HS-27A (cell line): ENCODE data around the gene POFUT2.

Source experiments
- DNase-seq: peaks from one replicate; pipeline ENCODE4 v3.0.0-alpha.2; 2012; ENCODE audit warnings: low read depth, missing footprints

POFUT2 gene

DNA sequence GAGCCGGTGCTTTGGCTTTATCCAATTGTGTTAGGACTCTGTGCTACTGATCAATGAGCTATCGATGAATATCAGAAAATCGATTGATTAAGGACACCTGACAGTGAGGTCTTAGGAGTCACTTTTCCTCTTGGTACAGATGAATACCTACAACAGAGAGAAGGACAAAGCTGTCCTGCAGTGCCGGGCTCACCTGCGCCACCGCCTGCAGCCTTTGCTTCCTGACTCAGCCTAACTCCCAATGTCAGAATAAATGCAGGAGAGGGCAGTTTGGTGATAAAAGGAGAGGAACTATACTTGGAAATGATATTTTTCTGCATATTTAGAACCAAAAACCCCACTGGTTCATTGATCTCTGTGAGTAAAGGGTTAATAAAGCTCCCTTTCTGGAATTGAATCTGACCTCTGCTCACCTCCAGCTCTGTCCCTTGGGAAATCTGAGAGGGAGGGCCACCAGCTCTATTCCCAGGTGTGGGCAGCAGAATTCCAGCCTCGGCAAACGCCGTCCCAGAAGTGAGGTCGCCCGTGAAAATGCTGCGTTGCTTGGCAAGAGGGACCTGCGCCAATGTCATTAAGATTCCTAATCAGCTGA is 39.3 kb downstream of the POFUT2 start:
- no peak for DNase-seq

DNA sequence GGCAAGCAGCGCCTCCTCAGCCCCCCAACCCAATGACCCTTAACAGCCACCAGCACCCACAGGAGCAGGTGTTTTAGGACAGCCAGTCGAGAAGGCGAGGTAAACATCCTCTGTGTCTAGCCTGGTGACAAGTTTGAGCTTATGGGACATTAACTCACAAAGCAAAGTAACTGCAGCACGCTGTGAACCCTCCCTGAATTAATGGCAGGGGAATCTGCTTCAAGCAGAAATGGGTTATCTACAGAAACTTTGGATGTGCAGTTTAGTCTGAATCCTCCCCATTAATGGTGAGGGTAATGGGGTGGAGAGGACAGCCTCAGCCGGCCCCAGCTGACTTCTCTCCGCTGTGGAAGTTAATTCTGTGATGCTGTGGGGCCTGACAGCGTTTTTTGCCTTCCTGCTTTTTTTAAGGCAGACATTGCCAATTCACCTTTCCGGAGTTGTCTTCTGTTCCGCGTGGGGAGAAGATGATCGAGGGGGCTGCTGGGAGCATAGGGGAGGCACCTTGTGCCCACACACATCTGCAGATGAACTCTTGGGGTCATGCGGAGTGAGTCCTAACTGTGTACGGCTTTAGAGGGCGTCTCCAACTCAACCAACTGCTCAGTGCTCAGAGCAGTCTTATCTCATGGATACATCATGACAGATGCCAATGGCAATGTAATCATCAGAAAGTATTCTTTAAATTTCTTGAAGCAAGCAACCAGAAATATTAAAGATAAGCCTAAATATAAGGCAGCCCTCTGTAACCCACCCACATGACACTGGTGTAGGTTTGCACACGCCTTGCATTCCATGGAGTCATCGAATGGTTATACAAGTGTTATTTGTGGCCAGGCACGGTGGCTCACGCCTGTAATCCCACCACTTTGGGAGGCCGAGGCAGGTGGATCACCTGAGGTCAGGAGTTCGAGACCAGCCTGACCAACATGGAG is 41.0 kb downstream of the POFUT2 start:
- no peak for DNase-seq

DNA sequence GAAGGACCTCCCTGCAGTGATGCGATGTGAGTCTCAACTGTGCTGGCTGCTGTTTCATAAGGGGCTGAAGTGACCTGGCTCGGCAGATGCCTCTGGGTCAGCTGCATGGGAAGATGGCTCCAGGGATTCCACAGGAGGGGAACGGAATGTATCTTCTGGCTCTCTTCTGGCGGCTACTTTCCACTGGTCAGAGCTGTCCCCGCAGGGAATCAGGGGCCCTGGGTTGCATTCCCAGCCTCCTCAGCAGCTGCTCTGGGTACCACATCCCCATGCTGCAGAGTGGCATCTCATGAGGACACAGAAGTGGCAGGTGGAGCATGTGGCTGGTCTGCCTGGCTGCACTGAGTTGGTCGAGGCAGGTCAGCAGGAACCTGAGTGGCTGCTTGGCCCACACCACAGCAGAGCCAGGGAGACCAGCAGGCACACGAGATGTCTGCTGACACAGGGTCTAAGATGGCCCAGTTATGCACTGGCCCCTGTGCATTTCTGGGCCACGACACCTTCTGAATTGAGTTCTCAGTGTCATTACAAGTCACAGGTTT is 42.8 kb downstream of the POFUT2 start:
- DNase-seq: no peak

DNA sequence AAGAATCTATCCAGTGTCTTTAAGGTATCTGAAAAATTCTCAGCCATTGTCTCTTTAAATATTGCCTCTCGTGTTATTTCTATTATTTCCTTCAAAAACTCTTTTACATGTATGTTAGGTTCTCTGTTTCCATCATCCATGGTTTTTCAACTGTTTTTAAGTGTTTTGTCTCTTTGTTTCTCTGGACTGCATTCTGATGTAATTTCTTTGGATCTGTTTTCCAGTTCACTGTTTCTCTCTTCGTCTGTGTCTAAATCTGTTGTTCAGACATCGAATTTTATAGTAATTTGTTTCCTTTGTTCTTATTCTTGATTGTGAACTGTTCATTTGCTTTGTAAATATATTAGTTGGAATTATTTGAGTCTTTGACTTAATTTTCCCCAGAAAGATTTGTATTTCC is 44.1 kb downstream of the POFUT2 start:
- DNase-seq: no peak

DNA sequence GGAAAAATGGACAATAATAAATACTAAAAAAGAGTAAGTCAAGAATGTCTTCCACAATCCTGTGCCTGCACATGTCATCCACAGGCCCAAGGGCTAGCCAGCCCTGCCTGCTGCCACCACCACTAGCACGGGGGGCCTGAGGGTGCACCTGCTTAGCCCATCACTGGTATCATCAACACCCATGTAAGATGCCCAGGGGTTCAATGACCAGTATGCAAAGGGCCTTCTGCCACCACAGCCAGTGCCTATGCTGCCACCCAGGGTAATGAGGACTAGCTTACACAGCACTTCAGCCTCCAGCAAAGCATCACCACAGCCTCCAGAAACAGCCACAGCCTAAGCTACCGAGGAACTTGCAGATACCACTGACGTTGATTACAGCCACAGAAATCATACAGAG is 46.3 kb downstream of the POFUT2 start:
- DNase-seq: no peak

DNA sequence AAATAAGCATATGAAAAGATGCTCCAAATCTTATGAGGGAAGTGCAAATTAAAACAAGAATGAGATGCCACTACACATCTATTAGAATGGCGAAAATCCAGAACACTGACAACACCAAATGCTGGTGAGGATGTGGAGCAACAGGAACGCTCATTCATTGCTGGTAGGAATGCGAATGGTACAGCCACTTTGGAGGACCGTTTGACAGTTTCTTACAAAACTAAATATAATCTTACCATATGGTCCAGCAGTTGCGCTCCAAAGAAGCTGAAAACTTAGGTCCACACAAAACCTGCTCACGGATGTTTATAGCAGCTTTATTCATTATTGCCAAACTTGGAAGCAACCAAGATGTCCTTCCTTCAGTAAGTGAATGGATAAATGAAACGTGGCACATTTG is 50.3 kb downstream of the POFUT2 start:
- no peak for DNase-seq

DNA sequence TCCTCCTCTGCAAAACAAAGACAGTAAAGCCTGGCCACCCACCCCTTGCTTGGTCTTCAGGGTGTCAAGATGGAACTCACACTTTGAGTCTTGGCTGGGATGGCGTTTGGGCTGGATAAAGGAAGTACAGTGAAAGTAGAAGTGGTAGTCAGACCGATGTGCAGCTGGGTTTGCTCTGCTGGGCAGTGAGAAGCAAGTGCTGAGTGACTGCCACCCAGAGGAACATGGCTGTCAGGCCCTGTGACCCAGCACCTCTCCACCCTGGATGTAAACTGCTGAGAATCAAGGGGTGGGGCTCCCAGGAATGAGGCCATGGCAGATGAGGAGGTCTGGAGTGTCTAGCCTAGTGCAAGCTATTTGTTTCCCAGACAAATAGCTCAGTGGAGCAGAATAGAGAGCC is 51.2 kb downstream of the POFUT2 start:
- DNase-seq: no peak

DNA sequence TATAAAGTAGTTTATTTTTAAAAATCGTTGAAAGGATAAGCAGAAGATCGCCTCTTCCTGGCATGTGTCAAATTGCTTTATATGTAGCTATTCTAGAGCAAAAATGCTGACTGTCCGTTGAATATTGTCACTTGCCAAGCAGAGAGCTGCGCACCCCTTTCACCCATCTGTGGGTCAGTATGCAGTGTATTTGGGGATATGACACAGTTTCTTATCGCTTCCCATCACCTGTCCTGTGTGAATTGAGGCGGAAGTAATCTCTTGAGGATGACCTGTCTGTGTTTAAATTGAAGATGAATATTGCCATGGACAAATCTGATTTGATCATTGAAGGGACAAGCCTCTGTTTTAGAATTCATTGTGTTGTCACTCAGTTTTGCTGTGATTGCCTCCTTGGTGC is 52.2 kb downstream of the POFUT2 start:
- no peak for DNase-seq

DNA sequence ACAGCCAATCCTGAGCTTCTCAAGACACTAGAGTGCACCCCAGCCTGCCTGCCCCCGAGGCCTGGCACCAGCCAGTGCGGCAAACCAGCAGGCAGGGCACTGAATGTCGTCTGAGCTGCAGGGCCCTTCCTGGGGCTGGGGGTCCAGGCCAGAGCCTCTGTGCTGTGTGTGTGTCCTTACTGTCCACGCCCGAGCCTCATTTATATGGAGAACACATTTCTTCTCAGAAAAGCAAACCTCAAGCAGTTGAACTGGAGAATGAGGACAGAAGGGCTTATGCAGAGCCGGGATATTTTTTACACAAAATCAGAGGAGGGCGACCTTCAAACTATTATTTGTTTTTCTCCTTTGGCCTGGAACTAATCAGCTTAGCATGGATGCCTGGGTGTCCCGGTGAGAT is 52.7 kb downstream of the POFUT2 start:
- DNase-seq: no peak

DNA sequence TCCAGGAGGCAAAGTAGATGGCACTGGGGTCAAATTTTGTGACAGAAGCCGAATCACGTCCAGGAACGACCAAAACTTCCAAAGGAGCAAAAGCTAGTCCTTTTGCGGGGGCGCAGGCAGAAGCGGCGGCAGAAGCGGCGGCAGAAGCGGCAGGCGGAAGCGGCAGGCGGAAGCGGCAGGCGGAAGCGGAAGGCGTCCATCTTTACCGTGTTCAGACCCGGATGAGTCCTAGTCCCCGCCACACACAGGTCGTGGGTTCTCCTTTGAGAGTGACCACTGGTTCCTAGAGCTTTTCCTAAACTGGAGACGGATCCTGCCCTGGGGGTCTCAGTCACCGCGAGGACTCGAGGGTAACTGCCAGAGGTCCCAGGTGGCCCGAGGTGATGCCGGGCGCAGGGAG is 53.6 kb downstream of the POFUT2 start:
- DNase-seq: no peak

DNA sequence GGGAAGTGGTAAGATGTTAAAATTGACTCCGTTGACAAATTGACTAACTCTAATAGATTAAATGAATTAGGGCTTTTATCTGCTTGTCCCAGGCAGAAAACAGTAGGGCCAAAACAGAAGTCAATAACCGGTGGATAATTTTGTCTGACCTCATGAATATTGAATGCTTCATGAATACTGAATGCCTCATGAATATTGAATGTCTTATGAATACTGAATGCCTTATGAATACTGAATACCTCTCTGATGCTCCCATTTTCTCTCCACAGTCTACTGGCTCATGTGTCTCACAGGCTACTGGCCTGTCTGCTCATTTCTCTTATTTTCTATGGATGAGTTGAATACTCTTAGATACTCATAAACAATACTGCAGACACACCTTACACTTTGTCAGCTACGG is 56.0 kb downstream of the POFUT2 start:
- DNase-seq: no peak

DNA sequence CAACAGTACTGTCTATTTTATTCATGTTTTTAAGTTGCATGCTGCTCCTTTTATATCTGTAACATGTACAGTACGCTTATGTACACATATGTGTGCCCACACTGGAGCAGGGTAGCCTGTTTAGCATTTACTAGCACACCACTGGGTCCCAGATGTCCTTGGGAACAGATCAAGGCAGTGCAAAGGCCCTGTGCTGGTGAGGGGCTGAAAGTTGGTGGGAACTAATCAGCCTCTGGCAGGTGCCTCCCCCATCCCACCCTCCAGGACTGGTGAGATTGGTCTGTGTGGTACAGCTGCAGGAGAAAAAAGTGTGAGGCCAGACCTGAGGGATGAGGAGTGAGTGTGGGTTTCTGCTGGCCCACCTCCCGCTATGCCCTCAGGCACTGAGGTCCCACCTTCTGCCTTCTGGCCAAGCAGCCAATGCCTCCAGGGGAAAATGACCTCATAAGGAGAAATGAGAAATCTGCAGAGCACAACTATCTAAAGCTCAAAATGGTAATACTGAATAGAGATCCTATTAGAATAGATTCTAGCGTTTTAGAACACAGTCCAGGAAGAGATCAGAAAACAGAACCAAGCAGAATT is 58.9 kb downstream of the POFUT2 start:
- no peak for DNase-seq

DNA sequence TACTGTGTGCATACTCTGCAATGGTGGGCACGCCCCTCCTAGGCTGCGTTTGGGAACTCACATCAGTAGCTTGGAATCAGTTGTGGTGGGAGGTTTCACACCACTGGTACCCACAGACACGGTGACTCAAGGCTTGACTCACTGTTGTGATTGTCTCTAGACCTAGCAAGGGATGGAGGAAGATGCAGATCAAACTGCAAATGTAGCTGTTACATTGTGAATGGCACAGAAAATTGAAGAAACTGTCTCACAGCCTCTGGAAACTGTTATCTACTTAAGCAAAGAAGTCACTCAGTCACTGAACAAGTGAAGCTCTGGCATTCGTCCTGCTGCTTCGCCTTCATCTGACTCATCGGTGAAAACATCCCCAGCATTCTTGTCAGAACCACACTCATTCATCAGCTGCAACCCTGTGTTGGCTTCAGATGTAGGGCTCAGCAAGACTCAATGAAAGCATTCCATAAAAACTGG is 59.5 kb downstream of the POFUT2 start:
- peak; percentile 96 for DNase-seq

DNA sequence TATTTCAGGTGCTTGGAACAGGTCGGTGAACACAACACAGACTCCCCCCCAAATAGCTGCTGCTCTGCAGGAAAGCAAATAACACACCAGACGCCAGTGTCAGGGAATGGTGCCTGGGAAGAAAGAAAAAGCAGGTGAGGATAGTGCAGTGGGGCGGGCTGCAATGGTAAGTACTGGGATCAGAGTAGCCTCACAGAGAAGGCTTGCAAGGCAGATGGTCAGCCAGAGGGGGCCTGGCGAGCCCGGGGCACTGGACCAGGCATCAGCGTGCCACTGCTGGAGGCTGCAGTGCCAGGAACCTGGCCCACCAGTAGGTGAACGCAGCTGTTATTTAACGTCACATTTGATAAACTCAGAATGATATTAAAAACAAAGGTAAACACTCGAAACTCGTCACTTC is 60.0 kb downstream of the POFUT2 start:
- DNase-seq: no peak

DNA sequence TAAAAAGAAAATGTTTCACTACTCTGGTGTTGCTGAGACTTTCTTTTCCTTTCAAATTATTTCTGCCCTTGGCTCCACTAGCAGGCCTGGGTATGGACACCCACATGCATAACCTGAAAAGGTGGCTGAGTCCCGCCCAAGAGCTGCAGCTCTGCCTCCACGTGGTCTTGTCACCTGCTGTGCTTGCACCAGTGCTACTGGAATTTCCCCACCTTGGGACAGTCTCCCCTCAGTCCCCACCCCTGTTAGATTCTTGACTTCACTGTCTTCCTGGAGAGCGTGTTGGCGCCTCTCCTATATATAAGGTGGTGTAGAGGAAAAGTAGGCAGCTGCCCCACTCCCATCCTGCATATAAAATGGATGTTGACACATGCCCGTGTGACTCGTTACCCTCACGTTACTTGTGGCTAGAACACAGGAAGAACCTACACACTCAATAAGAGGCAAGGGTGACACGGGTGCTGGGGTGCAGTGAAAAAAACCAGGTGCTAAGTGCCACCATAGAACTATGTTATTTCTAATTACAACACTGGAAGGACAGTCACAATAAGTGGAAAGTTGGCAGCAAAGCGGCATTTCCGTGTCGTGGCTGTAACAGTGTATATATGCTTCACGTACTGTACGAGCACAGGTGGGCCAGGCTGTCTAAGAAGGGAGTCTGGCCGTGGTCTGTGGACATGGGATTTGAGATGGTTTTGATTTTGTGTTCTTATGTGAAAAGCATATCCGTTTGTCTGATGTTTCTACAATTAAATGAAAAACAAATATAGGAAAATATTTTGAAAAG is 61.0 kb downstream of the POFUT2 start:
- DNase-seq: no peak

DNA sequence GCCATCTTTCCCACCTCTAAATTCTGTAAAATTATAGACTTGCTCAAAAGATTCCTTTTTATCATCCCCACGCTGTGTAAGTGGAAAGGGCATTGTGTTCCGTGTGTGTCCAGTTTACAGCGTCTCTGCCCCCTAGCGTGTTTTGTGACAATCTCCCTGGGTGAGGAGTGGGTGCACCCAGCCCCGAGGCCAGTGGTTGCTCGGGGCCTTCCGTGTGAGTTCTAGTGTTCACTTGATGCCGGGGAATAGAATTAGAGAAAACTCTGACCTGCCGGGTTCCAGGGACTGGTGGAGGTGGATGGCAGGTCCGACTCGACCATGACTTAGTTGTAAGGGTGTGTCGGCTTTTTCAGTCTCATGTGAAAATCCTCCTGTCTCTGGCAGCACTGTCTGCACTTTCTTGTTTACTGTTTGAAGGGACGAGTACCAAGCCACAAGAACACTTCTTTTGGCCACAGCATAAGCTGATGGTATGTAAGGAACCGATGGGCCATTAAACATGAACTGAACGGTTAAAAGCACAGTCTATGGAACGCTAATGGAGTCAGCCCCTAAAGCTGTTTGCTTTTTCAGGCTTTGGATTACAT is 61.9 kb downstream of the POFUT2 start:
- DNase-seq: no peak

DNA sequence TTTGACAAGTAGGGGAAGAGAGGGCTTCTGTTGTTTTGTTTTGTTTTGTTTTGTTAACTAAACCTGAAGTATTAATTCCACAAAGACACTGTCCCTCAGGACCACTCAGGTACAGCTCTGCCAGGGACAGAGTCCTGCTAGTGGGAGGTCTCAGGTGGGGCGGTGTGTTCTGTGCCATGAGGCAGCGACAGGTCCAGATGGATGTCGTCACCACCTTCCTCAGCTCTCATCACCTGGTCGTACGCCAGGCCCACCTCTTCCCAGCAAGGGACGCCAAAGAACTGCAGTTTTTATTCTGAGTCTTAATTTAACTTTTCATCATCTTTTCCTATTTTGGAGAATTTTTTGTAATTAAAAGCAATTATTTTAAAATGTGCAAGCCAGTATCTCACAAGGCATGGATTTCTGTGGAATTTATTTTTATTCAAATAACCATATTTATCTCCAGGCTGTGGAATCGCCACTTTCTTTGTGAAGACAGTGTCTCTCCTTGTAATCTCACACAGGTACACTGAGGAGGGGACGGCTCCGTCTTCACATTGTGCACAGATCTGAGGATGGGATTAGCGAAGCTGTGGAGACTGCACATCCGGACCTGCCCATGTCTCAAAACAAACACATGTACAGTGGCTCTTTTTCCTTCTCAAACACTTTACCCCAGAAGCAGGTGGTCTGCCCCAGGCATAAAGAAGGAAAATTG is 62.5 kb downstream of the POFUT2 start:
- DNase-seq: no peak

DNA sequence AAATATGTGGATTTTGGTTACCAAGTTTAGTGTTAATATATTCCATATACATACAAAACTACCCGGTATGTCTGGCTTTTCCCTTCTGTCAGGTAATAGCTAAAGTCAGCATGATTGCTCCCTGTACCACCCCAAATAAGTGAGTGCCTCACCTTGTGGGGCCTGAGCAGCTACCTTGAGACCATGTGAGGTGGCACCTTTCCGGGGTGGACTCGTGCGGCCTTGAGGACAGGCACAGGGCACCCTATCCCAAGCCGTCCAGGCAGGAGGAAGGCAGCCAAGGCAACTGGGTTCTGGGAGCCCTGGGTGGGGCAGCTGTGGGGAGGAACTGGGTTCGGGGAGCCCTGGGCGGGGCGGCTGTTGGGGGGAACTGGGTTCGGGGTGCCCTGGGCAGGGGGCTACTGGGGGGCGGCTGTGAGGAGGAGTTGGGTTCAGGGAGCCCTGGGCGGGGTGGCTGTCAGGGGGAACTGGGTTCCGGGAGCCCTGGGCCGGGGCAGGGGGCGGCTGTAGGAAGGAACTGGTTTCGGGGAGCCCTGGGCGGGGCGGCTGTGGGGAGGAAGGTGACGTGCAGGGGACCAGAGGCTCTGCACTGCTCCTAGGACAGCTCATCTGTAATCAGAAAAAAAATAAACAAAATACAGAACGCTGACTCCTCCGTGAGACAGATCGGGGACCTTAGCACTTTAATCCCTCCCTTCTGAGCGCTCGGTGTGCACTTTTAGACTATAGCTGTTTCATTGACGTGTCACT is 63.3 kb downstream of the POFUT2 start:
- DNase-seq: no peak

DNA sequence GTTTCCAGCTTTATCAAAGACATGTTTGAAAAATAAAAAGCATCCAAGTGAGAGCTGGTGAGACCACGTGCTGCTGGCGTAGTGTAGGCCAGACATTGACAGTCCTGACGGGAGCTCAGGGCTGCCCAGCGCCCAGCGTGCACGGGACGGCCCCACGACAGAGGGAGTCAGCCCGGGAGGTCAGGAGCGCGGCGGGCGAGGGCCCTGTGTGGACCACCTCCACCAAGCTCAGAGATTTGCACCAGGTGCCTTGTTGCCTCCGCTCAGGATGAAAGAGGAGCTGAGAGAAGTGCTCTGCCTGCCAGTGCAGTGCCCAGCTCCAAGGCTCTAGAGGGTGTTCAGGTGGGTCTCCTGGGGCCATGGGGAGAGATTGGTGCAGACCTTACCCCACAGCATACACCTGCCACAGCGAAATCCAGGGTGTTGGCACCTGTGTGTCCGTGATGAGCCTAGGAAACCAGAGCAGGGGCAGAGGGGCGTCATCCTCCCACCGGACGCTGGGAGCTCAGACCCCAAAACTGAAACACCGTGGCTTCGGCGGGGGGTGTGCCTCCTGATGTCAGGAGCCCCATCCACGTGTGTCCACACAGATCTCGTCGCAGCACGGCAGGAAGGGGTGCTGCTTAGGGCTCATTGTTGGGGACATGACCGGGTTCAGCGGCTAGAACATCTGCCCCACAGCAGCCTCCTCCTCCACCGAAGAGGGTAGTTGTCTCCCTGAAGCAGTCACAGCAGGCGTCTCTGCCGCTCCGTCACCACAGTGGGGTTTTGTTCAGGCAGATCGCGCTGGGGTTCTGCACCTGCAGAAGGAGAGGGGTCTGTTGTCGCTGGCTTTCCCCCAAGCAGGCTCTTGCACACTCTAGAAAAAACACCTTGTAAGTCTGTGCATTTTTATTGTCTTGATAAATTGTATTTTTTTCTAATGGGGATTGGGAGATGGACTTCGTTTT is 64.2 kb downstream of the POFUT2 start:
- no peak for DNase-seq
